GM15510 (cell line): ENCODE measurements around the gene WAPL.

ENCODE experiments used
- POLR2A ChIP-seq: IDR thresholded peaks from 3 replicates; pipeline ENCODE4 v1.6.1; 2011; ENCODE audit warnings: borderline replicate concordance; ENCODE audit not compliant: insufficient read length; ENCODE audit errors: extremely low read depth

Gene WAPL

GRCh38 chr10:86409183-86409582 lies 112.4 kb downstream of the WAPL start:
- TF ChIP-seq POLR2A = no peak

- TF ChIP-seq POLR2A = no peak
Measured at GRCh38 chr10:86403183-86403797, 118.3 kb downstream of the WAPL start.

- no peak for TF ChIP-seq POLR2A
Measured at GRCh38 chr10:86402283-86402941, 119.2 kb downstream of the WAPL start.

DNA sequence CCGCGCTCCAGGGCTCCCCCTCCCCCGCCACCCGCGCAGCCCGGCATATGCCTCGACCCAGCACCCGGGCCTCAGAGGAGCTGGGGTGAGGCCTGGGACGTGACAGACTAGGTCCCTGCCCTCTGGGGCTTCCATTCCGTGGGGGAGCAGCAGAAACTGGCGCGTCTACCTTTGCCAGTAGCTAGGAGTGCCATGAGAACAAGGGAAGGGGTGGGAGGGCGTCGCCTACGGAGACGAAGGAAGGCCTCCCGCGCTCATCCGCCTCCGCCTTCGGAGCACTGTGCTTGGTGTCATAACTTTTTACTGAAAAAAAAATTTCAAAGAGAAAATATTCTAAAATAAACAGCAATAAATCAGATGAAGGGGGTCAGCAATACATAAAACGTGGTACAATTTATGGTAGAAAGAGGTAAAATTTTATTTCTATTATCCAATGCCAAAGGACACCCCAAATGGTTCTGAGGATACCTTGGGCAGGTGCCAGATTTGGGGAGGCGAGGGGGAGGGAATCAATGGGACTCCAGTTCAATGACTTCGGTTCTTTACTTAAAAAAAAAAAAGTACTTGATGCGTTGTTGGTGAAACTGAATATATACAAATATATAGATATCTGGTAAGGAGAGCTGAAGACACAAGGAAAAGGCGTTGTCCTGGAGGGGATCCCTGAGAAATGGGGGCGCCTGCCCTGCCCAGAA lies 119.9 kb downstream of the WAPL start:
- no peak for TF ChIP-seq POLR2A

- peak; percentile 20 for TF ChIP-seq POLR2A
Measured at GRCh38 chr10:86400705-86401587, 120.6 kb downstream of the WAPL start.

DNA sequence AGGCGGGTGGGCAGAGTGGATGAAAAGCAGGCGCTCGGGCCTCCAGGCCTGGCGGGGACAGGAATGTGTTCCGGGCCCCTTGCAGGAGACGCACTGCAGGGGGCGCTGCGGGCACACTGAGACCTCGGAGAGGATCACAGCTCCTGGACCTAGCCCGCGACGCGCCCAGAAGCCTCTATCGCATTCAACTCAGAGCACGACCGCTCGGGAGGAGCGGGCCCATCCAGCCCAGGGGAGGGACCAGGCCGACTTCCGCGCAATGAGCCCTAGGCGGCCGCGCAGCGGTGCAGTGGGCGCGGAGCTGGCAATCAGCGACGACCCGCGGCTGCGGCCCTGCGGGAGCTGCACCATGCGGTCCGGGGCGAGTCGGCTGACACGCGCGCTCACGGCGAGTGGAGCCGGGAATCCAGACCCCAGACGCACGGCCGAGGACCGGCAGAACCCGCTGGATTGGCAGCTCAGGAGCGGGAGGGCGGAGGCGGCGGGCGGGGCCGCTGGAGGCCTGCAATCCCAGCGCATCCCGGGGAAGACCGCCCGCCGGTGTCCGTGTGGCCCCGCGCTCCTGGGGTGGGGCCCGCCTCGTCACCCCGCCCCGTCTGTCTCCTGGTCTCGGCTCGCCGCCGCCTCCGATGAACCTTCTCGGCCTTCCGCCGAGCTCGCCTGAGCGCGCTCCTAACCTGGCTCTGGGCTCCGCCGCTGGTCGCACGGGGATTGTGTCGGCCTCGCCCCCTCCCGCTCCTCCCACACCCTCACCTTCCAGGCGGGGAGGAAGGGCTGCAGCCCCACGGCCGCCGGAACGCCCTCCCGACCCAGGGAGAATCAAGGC lies 121.5 kb downstream of the WAPL start:
- peak; percentile 57 for TF ChIP-seq POLR2A

- no peak for TF ChIP-seq POLR2A
Measured at GRCh38 chr10:86399514-86399878, 122.1 kb downstream of the WAPL start.

- TF ChIP-seq POLR2A = no peak
Measured at GRCh38 chr10:86397120-86397519, 124.5 kb downstream of the WAPL start.

DNA sequence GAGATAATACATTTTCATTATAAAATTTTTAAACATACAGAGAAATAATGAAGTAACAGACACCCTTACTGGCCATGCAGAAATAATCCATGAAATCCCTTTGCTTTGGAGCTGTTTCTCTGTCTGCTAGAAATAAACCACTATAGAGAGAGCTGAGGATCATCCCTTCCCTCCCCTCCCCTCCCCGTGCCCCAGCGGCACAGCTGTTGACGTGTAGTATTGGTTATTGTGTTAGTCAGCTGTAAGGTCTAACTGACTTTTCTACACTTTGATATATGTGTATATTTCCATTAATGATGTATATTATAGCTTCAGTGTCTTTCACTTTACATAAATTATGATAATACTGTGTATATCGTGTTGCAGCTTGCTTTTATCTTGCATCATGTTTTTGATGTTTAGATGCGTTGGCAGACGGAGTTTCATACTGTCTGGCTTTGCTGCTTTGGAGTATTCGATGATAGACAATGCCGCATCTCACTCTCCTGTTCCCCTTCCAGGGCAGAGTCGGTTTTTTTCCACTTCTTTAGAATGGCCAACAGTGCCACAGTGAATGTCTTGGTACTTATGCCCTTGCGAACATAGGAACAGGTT lies 127.6 kb downstream of the WAPL start:
- TF ChIP-seq POLR2A = no peak

GRCh38 chr10:86393362-86393761 lies 128.2 kb downstream of the WAPL start:
- TF ChIP-seq POLR2A = no peak

DNA sequence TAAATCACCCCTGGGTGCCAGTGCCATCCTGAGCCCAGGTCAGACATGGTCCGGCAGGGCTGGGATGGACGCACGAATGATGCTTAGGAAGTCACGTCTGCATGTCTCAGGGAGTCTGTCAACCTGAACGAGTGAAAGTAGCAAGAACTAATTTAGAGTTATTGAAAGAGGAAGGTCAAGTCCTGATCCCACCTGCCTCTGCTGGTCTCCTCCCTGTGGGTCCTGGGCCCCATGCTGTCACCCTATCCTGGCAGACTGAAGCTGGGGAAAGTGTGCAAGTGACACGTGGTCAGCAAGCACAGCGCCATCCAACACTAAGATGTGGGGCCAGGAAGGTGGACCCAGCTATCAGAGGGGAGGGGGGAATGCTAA lies 128.9 kb downstream of the WAPL start:
- peak; percentile 29 for TF ChIP-seq POLR2A

- TF ChIP-seq POLR2A = peak; percentile 25
Measured at GRCh38 chr10:86391986-86392722, 129.4 kb downstream of the WAPL start.

- no peak for TF ChIP-seq POLR2A
Measured at GRCh38 chr10:86391236-86391840, 130.3 kb downstream of the WAPL start.

- TF ChIP-seq POLR2A = peak; percentile 16
Measured at GRCh38 chr10:86390337-86391120, 131.1 kb downstream of the WAPL start.
